HepG2 (cell line): ENCODE results near the gene MIEF1. TPM values are rescaled to one million over a fixed set of nuclear protein-coding genes. Genes with fewer than 3 reads are reported as not detected.

Experiments
- ATF2 ChIP-seq: sonication (generic); formaldehyde crosslinking; IDR thresholded peaks from 2 replicates; pipeline ENCODE4 v1.4.0; 2020; ENCODE audit warnings: missing genetic modification reagents
- CREM ChIP-seq, 2 experiments: sonication (generic) in 1 of 2; formaldehyde crosslinking in 1 of 2; IDR thresholded peaks; 2 replicates each; pipeline versions ENCODE4 v1.4.0 to v1.6.1; 2016 to 2020; ENCODE audit warnings: antibody characterized with exemption in 1 of 2, mild to moderate bottlenecking in 1 of 2, missing genetic modification reagents in 1 of 2
- DNMT1 ChIP-seq: sonication (generic); formaldehyde crosslinking; IDR thresholded peaks from 2 replicates; pipeline ENCODE4 v1.5.1; 2020; ENCODE audit warnings: mild to moderate bottlenecking, missing genetic modification reagents
- FOXJ3 ChIP-seq: sonication (generic); formaldehyde crosslinking; IDR thresholded peaks from 2 replicates; pipeline ENCODE4 v1.4.0; 2020; ENCODE audit warnings: missing genetic modification reagents, mild to moderate bottlenecking, borderline replicate concordance
- FOXK1 ChIP-seq: sonication (generic); formaldehyde crosslinking; IDR thresholded peaks from 2 replicates; pipeline ENCODE4 v1.4.0; 2020; ENCODE audit warnings: low read depth, missing genetic modification reagents, borderline replicate concordance
- HES4 ChIP-seq: sonication (generic); formaldehyde crosslinking; IDR thresholded peaks from 2 replicates; pipeline ENCODE4 v1.9.0; 2021; ENCODE audit warnings: mild to moderate bottlenecking, missing genetic modification reagents, borderline replicate concordance
- POLR2G ChIP-seq: fragments of 200-400 bp; formaldehyde crosslinking; IDR thresholded peaks from 2 replicates; pipeline ENCODE4 v1.6.1; 2018; ENCODE audit warnings: mild to moderate bottlenecking, low read depth, low read length, moderate library complexity
- RBM39 ChIP-seq: fragments of 200-400 bp; formaldehyde crosslinking; IDR thresholded peaks from one replicate; pipeline ENCODE4 v1.6.1; 2018; ENCODE audit warnings: antibody characterized with exemption, mild to moderate bottlenecking, low read depth, low read length; ENCODE audit not compliant: poor library complexity, severe bottlenecking
- SATB2 ChIP-seq: sonication (generic); formaldehyde crosslinking; IDR thresholded peaks from 2 replicates; pipeline ENCODE4 v1.5.0; 2020; ENCODE audit warnings: missing genetic modification reagents
- SP2 ChIP-seq: sonication (generic); formaldehyde crosslinking; IDR thresholded peaks from 2 replicates; pipeline ENCODE4 v1.5.1; 2020; ENCODE audit warnings: mild to moderate bottlenecking, missing genetic modification reagents
- SP4 ChIP-seq: sonication (generic); formaldehyde crosslinking; IDR thresholded peaks from 2 replicates; pipeline ENCODE4 v1.8.1; 2023; ENCODE audit warnings: mild to moderate bottlenecking, missing genetic modification reagents
- TFDP2 ChIP-seq: sonication (generic); formaldehyde crosslinking; IDR thresholded peaks from 2 replicates; pipeline ENCODE4 v1.4.0; 2020; ENCODE audit warnings: missing genetic modification reagents
- THAP11 ChIP-seq: IDR thresholded peaks from 2 replicates; pipeline ENCODE4 v1.6.1; 2016; ENCODE audit warnings: missing biosample characterization, missing genetic modification reagents
- THRA ChIP-seq: sonication (generic); formaldehyde crosslinking; IDR thresholded peaks from 2 replicates; pipeline ENCODE4 v1.4.0; 2020; ENCODE audit warnings: missing genetic modification reagents, borderline replicate concordance
- ZBTB42 ChIP-seq: sonication (generic); formaldehyde crosslinking; IDR thresholded peaks from 2 replicates; pipeline ENCODE4 v1.5.0; 2020; ENCODE audit warnings: mild to moderate bottlenecking, missing genetic modification reagents
- ZBTB49 ChIP-seq: sonication (generic); formaldehyde crosslinking; IDR thresholded peaks from 2 replicates; pipeline ENCODE4 v1.4.0; 2020; ENCODE audit warnings: missing genetic modification reagents, borderline replicate concordance
- ZC3H4 ChIP-seq: sonication (generic); formaldehyde crosslinking; IDR thresholded peaks from 2 replicates; pipeline ENCODE4 v1.4.0; 2020; ENCODE audit warnings: missing genetic modification reagents, borderline replicate concordance
- ZMYM2 ChIP-seq: sonication (generic); formaldehyde crosslinking; IDR thresholded peaks from 2 replicates; pipeline ENCODE4 v1.8.0; 2022; ENCODE audit warnings: mild to moderate bottlenecking, missing genetic modification reagents
- ZNF496 ChIP-seq: sonication (generic); formaldehyde crosslinking; IDR thresholded peaks from 2 replicates; pipeline ENCODE4 v1.8.1; 2023; ENCODE audit warnings: mild to moderate bottlenecking, moderate library complexity, missing genetic modification reagents; ENCODE audit not compliant: insufficient replicate concordance
- ZNF501 ChIP-seq: sonication (generic); formaldehyde crosslinking; IDR thresholded peaks from 2 replicates; pipeline ENCODE4 v1.5.1; 2020; ENCODE audit warnings: mild to moderate bottlenecking, moderate library complexity, missing genetic modification reagents
- ZNF773 ChIP-seq: sonication (generic); formaldehyde crosslinking; IDR thresholded peaks from 2 replicates; pipeline ENCODE4 v1.4.0; 2020; ENCODE audit warnings: missing genetic modification reagents, borderline replicate concordance
- ZNF792 ChIP-seq: IDR thresholded peaks from 2 replicates; pipeline ENCODE4 v1.6.1; 2016
- ZSCAN31 ChIP-seq: sonication (generic); formaldehyde crosslinking; IDR thresholded peaks from 2 replicates; pipeline ENCODE4 v1.5.0; 2020; ENCODE audit warnings: low read depth, mild to moderate bottlenecking, missing genetic modification reagents
- polyA plus RNA-seq, 8 experiments: library from polyadenylated mRNA; depleted of rRNA in 3 of 8; stranded (reverse) in 7 of 8; unstranded in 1 of 8; fragments of >200 nt; fragmentation: Illumina TruSeq in 4 of 8; extraction: Trizol in 4 of 8; gene quantifications; 2 replicates each; pipeline versions ENCODE4 v1.2.1 to v1.2.3, GENCODE V29; 2011 to 2016; ENCODE audit warnings: low read depth in 4 of 8, missing spikeins in 1 of 8, mixed read lengths in 1 of 8; ENCODE audit not compliant: insufficient read depth in 1 of 8
- total RNA-seq, 5 experiments: library from RNA; depleted of rRNA; stranded (reverse); fragments of >200 nt; fragmentation: Illumina TruSeq; extraction: Trizol; gene quantifications; 2 replicates each; pipeline ENCODE4 v1.2.3, GENCODE V29; 2016; ENCODE audit warnings: low read depth in 1 of 5

MIEF1 gene
- total and polyA plus RNA-seq, 2 of the 13 experiments (the other 11 are each of a cell fraction or from before 2014, with no cell fraction given), result 21.7 to 34.8 TPM

- TF ChIP-seq ZMYM2 (CRISPR knock-in tag), result 0 out of 2 replicates have a peak, but pooled peaks have one; percentile 49
- no peak for TF ChIP-seq SATB2
- TF ChIP-seq ZSCAN31, result peak; percentile 32; the same call in 1 of the 2 replicates
- TF ChIP-seq DNMT1 (CRISPR knock-in tag), result peak; percentile 29; the same call in 1 of the 2 replicates
- TF ChIP-seq ZBTB49 (CRISPR knock-in tag), result no peak
- TF ChIP-seq THAP11 (CRISPR knock-in tag), result peak; percentile 26; the same call in 1 of the 2 replicates
- 0 out of 2 replicates have a peak, but pooled peaks have one; percentile 10 for TF ChIP-seq FOXK1 (CRISPR knock-in tag)
- TF ChIP-seq SP2 (CRISPR knock-in tag), result 0 out of 2 replicates have a peak, but pooled peaks have one; percentile 13
- TF ChIP-seq SP4 (CRISPR knock-in tag), result no peak
- no peak for TF ChIP-seq ZNF773
- no peak for TF ChIP-seq ZBTB42 (CRISPR knock-in tag)
- TF ChIP-seq ATF2 (CRISPR knock-in tag), result peak; percentile 21; the same call in 1 of the 2 replicates
- TF ChIP-seq CREM (IDR thresholded peaks at IDR 0.05), result no peak
- TF ChIP-seq CREM (CRISPR knock-in tag; IDR thresholded peaks at IDR 0.05), result no peak
- TF ChIP-seq ZC3H4 (CRISPR knock-in tag), result no peak
- TF ChIP-seq THRA (CRISPR knock-in tag), result 0 out of 2 replicates have a peak, but pooled peaks have one; percentile 18
- no peak for TF ChIP-seq ZNF496 (CRISPR knock-in tag)
- 0 out of 2 replicates have a peak, but pooled peaks have one; percentile 21 for TF ChIP-seq HES4 (CRISPR knock-in tag)
- 0 out of 2 replicates have a peak, but pooled peaks have one; percentile 31 for TF ChIP-seq POLR2G
- TF ChIP-seq FOXJ3 (CRISPR knock-in tag), result no peak
- TF ChIP-seq RBM39, result peak; percentile 56
- no peak for TF ChIP-seq ZNF792 (CRISPR knock-in tag)
- peak; percentile 46; the same call in 1 of the 2 replicates for TF ChIP-seq ZNF501
- TF ChIP-seq TFDP2 (CRISPR knock-in tag), result peak; percentile 31; the same call in 1 of the 2 replicates
These were observed 32.7 kb downstream of the MIEF1 start (continued) for GRCh38 chr22:39534591-39535356.
